Stimulated activated CD8-positive, alpha-beta memory T cell treated with anti-CD3 and anti-CD28 coated beads, Interleukin-4, amount 100 ng/mL, for 24 hours (primary cell): Measurements from ENCODE around the gene CAPZA1.

Experiments used
- DNase-seq: peaks from one replicate; pipeline ENCODE4 v3.0.0-alpha.2; 2020; ENCODE audit warnings: low read depth

CAPZA1 gene

GRCh38 chr1:112715264-112716053 is 95.8 kb downstream of the CAPZA1 start, which contains the start of gene PPM1J:
TSS of gene PPM1J (minus strand) at chr1:112715332. CDS start at chr1:112715301, 31 bp downstream.
- peak; percentile 95 for DNase-seq

GRCh38 chr1:112716133-112716720 is 96.6 kb downstream of the CAPZA1 start:
- peak; percentile 64 for DNase-seq

GRCh38 chr1:112717263-112717873 is 97.7 kb downstream of the CAPZA1 start:
- no peak for DNase-seq

- peak; percentile 64 for DNase-seq
Measured at GRCh38 chr1:112718691-112719418, 99.2 kb downstream of the CAPZA1 start.

GRCh38 chr1:112719706-112720105 is 100.1 kb downstream of the CAPZA1 start:
- no peak for DNase-seq

GRCh38 chr1:112720800-112721199 is 101.2 kb downstream of the CAPZA1 start:
- no peak for DNase-seq
